Activated CD4-positive, CD25-positive, alpha-beta regulatory T cell treated with anti-CD3 and anti-CD28 coated beads, Interleukin-2, amount 50 U/mL, for 72 hours (primary cell): ENCODE measurements around the gene KCNB1.
"Not testable (repeated sequence)": the region's sequence is repeated elsewhere in the genome, so short reads cannot be mapped to it uniquely, and the experiment has no call there.

Experiments
- DNase-seq: peaks from one replicate; pipeline ENCODE4 v3.0.0; 2021

KCNB1 gene

DNA sequence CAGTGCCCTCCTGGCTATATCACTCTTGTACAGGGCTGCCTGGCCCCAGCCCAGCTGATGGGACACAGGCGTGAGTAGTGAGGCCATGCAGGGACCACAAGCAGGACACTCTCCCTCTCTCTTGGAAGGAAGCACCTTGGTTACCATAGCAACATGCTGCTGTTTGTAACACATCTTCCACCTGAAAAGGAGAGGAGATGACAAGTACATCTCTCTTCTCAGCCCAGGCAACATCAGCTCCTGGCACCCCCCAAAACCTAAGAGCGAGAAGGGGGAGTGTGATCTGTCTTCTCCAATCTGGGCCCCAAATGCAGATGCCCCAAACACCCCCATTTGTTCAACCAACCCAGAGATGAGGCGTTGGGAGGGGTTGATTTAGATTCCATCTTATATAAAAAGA, 49.9 kb downstream of the KCNB1 start:
- no peak for DNase-seq

GRCh38 chr20:49431329-49431728, 51.1 kb downstream of the KCNB1 start:
- DNase-seq: no peak

- no peak for DNase-seq
These were observed 52.1 kb downstream of the KCNB1 start for GRCh38 chr20:49430320-49430719.

DNA sequence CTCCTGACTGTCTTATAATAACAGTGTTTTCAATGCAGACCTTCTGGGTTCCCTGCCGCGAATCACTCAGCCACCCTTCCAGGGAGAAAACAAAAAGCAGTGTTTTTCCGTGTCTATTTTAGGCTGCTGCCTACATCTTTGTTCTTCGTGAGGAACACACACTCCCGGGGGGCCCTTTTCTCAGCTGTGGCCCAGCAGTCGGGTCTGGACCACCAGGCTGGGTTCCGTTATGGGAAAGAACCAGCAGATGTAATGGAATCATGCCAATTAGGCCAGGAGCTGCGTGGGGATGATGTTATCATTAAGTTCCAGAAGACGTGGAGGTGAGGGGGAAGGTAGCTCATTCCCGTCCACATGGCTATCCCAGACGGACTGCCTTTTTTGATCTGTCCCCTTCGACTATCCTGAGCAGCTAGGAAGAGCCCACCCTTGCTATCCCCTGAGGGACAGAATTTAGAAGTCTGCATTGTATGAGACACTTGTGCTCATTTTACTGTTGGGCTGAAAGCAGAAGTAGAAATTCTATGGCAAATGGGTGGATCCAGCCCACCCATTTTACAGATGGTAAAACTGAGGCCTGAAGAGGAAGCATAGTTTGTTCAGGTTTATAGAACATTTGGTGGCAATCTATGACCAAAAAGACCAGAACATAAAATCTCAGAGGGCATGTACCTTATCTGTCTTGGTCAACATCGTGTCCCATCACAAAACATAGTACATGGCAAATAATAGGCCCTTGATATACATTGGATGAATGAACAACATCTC, 54.5 kb downstream of the KCNB1 start:
- DNase-seq: no peak

GRCh38 chr20:49426873-49427272, 55.6 kb downstream of the KCNB1 start:
- DNase-seq: no peak

DNA sequence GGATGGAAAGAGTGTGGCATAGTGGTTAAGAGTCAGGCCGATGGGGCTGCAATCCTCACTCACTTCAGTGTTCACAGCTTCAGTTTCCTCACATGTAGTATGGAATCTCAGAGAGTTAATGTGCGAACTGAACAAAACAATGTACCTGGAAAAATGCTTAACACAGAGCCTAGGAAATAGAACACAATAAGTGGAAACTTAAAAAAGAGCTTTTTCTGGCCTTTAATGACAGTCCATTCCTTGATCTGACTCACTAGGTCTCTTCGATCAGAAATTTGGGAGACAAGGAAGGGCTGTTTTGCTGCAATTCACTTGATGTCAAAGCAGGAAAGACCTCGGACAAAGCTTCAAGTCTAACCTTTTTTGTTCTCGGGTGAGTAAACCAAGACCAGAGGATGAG, 56.1 kb downstream of the KCNB1 start:
- DNase-seq: no peak

GRCh38 chr20:49424536-49424935, 57.9 kb downstream of the KCNB1 start:
- no peak for DNase-seq

GRCh38 chr20:49422161-49422560, 60.3 kb downstream of the KCNB1 start:
- no peak for DNase-seq

- DNase-seq: no peak
These were observed 61.6 kb downstream of the KCNB1 start for GRCh38 chr20:49420811-49421295.

DNA sequence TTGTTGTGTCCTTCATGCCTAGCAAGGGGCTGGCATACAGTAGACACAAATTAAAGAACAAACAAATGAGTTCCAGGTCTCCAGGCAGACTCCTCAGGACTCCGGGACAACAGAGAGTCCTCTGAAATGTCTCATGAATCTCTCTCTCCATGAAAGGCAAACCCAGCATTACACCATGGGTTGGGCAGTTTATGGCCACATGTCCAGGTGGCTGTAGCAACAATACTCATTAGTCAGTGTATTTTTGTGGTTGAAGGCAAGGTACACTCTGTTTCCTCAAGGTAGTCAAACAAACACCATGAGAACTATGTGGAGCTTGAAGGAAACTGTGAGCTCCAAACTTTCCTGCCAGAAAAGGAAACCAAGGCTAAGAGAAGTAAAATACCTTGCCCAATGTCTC, 62.2 kb downstream of the KCNB1 start:
- DNase-seq: no peak

- DNase-seq: no peak
These were observed 62.7 kb downstream of the KCNB1 start for GRCh38 chr20:49419785-49420184.

DNA sequence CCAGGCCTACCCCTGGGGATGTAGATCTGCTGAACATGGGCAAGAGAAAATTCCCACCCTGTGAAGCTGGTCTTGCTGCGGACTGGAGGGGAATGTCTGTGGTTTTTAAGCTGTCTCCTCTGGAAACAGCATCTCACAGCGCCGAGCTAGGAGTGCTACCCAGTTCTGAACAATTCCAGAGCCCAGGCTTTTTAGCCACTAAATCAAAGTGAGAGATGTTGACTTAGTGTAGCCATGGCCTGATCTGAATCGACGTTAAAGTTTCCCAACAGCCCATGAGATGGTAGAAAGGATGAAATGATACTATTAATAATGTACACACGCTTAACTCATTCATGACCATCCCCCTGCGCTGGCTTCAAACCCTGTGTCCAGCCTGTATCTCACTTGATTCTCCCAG, 63.7 kb downstream of the KCNB1 start:
- DNase-seq: no peak

DNA sequence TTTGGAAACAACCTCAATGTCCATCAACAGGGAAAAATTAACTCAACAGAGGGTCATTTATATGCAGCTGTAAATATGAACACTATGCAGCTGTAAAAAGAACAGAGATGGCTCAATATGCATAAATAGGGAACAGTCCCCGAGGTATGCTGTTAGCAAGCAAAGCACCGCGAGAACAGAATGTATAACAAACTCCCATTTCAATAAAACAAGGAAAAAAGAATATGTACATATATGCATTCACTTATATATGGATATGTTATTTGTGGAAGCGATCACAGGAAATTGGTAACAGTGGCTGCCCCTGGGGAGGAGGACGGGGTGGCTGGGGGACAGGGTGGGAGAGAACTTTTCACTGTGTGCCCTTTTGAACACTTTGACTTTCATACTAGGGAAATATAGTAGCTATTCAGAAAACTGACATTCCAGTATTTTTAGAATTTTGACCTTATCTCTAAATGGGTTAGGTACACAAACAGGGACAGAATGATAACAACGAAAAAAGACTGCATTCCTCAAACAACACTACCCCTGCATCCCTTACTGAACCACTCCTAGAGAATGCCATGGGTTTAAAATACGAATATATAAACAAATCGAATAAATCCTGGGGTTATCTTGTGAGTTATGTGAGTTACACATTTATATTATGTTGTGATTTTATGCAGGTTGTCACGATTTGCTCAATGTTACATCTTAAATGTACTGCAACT, 64.5 kb downstream of the KCNB1 start:
- no peak for DNase-seq

- no peak for DNase-seq
These were observed 66.8 kb downstream of the KCNB1 start for GRCh38 chr20:49415668-49416044.

DNA sequence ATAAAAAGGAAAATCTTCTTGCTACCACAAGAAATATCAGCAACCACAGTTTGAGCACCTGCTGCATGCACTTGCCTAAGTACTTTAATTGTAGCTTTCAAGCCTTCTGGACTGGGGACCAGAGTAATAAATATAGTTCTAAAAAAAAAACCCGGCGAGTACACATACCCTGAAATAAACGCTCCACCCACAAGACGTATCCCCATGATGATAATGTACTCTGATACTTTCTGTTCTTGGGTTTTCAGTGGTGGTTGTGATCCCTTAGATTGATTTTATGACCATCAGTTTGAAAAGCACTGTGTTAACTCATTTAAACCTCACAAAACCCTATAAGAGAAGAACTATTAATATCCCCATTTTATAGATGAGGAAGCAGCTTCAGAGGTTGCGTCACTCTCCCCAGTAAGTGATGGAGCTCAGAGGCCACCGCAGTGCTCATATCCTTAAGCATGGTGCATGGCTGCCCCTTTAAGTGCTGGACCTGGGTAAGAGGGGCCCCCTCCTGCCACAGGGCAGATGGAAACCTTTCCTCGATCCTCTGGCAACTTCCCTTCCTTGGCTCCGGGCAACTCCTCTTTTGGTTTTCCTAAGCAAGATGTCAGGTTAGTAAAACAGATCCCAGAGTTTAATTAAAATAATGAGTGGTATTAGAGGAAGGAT, 67.3 kb downstream of the KCNB1 start:
- no peak for DNase-seq

DNA sequence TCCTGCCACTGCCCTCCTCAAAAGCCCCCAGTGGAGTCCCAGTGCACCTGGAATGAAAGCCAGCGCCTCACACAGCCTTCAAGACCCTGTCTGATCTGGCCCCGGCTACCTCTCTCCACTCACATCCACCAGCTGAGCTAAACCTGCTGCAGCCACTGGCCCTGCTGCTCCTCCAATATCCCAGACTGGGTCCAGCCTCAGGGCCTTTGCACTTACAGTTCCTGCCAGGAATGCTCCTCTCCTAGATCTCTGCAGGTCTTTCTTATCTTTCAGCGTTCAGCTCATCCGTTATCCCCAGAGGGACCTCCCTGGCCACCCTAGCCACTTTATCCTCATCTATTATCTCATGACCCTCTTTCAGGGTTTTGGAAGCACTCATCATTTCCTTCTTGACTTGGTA, 68.8 kb downstream of the KCNB1 start:
- DNase-seq: no peak

- no peak for DNase-seq
These were observed 69.5 kb downstream of the KCNB1 start for GRCh38 chr20:49412953-49413352.

DNA sequence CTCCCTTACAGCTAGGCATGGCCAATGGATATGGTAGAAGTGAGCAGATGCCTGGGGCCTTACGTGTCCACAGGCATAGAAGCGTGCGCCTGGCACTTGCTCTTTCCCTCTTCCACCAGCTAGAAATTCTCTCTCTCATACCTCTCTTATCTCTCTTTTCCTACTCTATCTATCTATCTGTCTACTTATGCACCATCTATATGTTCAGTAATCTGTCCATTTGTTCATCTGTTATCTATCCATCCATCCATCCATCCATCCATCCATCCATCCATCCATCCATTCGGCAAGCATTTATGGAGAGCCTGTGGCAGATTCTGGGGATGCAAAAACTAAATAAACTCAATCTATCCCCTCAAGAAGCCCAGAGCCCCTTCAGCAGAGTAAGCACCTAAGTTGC, 70.2 kb downstream of the KCNB1 start:
- DNase-seq: no peak

DNA sequence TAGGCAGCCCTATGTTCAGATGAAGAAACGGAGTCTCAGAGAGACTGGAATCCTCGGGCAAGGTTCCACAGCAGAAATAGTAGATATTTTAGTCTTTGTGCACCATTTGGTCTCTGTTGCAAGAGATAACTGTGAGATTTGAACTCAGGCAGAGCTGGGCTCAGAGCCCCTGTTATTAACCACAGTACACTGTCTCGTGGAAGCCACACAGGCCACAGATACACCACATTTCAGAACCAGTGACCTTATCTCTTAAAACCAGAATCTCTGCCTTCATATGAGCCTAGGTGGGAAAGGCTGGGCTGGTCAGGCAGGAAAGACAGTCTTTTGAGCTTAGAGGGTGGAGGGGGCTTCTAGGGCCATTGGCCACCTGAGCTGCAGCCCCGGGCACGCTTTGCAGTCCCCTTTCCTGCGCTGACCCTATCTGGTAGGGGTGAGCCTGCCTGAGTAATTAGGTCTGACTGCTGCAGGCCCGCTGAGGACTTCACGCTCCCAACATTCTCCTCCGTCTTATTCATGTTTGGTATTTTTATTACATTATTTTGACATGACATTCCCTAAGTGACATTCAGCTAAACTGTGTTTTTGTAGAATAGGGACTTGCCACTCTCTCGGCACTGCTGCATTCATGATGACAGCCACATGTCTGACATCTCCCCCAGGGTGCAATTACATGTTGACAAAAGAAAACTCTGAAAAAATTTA, 71.1 kb downstream of the KCNB1 start:
- no peak for DNase-seq

- not testable (repeated sequence) for DNase-seq
These were observed 72.4 kb downstream of the KCNB1 start for GRCh38 chr20:49409975-49410621.

- no peak for DNase-seq
These were observed 73.0 kb downstream of the KCNB1 start for GRCh38 chr20:49409302-49409974.

DNA sequence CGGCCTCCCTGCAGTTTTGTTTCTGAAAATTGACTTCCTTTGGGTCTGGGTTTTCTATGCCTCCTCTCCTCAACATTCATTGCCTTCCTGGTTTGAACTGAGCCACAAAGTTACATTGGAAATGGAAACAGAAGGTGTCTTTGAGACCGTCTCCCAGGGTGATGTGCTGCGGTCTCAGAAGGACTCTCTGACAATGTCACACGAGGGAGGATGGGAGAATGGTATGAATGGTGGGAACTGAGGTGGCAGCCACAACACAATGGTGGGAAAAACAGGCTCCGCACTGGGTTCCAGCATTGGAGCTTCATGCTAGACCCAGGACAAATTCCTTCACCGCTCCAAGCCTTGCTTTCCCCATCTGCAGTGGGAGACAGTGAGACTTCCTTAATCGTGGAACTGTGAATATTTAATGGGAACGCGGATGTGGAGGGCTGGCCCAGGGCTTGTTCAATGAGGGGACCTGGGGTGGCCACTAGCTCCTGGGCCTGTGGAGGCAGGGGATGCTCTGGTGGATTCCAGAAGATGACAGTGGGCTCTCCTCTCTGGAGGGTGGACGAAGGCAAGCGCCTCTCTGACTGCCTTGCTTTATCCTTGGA, 73.9 kb downstream of the KCNB1 start:
- no peak for DNase-seq
